Measurements from ENCODE around the gene ADRA2C.

ADRA2C gene

DNA sequence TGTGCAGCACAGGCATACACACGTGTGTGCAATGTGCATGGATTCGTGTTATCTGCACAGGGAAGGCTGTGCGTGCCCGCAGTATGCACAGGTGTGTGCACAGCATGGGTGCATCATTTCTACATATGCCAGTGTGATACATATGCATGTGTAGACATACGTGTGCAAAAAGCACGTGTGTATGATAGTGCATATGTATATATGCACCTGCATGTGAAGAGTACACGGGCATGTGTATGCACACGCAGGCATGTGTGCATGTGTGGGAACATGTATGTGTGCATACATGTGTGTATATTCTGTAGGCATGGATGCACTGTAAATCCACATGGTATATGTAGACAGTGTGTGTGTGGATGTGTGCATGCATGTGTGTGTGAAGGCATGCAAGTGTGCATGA is 3.9 kb upstream of the ADRA2C start:
- no peak for DNase-seq

DNA sequence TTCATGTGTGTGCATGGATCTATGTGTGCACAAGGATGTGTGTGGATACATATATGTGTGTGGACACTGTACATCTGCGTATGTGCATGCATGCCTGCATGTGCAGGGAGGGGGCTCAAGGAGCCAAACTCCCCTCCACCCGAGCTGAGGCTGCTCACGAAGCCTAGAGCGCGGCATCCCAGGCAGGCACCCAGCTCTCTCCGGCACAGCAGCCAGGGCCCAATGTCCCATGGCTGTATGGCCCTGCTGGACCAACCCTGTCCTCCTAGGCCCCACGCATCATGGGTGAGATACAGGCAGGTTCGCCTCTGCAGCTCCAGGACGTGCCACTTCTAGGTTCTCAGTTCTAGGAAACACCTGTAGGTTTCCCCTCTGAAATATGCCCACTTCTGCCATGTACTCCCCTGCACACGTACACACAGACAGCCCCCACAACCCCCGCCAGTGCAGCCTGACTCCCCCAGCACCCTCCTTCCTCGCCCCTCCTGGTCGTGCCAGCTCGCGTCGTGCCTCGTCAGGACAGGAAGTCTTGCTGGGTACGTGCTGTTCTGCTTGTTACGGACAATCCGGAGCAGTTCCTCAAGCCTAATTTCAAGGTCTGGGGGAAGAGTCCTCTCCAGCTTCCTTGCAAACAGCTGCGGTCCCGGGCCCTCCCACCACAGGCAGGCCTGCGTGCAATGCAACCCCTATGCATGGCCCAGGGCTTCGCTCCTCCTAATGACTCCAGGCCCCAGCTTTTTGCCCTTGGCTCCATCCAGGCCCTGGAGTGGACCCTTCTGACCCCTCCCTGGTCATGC is 3.2 kb upstream of the ADRA2C start:
- no peak for DNase-seq

DNA sequence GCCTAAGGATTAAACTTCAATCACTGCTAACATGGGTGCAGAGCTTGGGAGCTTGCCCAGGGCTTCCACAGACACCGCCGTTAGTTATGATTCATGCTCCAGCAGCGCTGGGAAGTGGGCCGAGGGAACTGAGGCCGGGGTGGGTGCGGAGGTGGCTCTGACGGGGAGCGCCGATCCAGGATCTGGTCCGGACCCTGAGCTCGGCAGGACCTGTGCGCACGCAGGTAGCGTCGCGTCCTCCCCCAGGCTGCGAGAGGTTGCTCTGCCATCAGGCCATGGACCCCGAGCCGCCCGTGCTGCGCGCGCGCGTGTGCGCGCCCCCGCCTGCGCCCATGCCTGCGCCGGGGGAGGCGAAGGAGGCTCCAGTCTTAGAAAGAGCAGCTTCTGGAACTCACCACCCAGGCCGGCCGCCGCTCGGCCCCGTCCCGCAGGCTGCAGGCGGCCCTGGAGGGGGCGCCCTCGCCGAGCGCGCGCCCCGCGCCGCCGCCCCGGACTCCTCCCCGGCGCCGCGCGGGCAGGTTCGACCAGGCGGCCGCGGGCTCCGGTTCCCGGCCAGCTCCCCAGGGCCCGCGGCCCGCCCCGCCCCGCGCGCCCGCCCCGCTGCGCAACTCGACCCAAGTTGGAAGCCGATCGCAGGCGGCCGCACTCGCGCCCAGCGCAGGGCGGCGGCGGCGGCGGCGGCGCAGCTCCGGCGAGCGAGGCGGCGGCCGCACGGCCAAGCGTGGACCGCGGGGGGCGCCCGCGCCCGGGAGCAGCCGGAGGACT is 732 bp upstream of the ADRA2C start:
- peak; percentile 45 for DNase-seq

DNA sequence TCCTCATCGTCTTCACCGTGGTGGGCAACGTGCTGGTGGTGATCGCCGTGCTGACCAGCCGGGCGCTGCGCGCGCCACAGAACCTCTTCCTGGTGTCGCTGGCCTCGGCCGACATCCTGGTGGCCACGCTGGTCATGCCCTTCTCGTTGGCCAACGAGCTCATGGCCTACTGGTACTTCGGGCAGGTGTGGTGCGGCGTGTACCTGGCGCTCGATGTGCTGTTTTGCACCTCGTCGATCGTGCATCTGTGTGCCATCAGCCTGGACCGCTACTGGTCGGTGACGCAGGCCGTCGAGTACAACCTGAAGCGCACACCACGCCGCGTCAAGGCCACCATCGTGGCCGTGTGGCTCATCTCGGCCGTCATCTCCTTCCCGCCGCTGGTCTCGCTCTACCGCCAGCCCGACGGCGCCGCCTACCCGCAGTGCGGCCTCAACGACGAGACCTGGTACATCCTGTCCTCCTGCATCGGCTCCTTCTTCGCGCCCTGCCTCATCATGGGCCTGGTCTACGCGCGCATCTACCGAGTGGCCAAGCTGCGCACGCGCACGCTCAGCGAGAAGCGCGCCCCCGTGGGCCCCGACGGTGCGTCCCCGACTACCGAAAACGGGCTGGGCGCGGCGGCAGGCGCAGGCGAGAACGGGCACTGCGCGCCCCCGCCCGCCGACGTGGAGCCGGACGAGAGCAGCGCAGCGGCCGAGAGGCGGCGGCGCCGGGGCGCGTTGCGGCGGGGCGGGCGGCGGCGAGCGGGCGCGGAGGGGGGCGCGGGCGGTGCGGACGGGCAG is 792 bp downstream of the ADRA2C start:
- no peak for DNase-seq

DNA sequence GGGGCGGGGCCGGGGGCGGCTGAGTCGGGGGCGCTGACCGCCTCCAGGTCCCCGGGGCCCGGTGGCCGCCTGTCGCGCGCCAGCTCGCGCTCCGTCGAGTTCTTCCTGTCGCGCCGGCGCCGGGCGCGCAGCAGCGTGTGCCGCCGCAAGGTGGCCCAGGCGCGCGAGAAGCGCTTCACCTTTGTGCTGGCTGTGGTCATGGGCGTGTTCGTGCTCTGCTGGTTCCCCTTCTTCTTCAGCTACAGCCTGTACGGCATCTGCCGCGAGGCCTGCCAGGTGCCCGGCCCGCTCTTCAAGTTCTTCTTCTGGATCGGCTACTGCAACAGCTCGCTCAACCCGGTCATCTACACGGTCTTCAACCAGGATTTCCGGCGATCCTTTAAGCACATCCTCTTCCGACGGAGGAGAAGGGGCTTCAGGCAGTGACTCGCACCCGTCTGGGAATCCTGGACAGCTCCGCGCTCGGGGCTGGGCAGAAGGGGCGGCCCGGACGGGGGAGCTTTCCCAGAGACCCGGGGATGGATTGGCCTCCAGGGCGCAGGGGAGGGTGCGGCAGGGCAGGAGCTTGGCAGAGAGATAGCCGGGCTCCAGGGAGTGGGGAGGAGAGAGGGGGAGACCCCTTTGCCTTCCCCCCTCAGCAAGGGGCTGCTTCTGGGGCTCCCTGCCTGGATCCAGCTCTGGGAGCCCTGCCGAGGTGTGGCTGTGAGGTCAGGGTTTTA is 1.5 kb downstream of the ADRA2C start:
- no peak for DNase-seq

DNA sequence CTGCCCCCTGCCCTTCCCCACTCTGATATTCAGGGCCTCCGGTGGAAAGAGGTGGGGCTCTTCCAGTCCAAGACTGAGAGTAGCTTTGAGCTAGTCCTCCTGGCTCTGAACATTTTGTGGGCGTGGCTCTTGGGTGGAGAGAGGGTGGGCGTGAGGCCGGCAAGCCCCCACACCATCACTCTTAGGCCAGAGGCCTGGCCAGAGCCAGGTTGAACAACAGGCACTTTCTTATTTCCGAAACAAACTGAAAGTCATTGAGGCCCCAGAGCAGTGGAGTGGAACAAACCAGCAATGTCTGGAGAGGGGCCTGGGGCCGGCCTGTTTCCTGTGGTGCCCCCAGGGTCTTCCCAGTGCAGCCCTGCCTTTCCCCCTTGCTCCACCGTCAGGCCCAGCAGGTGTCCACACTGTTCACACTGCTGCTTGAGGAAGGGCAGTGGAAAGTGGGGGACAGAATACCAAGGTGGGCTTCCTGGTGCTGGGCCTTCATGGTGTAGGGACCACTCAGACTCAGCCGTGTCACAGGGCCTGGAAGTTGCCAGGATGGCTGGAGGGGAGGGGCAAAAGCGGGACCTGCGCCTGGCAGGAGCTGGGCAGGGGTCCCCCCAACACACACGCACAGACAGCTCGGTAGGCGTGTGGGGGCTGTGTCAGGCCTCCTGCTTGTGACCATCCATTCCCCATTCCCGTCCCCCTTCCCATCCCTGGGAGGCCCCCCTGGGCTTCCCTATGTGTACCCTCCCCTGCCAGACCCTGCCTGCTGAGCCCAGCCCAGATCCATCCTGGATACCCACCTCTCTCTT is 2.9 kb downstream of the ADRA2C start:
- no peak for DNase-seq

DNA sequence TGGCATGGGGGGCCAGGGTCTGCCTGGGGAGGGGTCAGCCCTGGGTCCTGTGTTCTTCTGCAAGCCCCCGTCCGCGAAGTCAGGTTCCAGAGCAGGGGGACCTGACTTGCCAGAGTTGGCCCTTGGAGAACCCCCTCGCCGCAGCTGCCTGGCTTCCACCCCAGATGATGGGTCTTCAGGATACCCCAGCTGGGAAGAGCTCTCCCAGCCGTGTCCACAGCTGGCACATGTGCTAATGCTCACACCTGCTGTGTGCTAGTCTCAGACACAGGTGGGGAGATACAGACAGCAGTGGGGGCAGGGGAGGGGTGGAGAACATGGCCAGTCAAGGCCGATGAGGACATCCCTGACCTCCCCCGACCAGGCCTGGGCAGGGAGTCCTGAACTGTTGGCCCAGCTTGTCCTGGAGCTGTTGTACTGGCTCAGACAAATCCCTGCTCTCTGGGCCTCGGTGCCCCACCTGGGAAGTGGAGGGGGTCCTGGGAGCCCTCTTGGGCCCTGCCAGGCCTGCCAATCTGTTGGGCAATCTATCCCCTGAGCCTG is 3.5 kb downstream of the ADRA2C start:
- DNase-seq: no peak

DNA sequence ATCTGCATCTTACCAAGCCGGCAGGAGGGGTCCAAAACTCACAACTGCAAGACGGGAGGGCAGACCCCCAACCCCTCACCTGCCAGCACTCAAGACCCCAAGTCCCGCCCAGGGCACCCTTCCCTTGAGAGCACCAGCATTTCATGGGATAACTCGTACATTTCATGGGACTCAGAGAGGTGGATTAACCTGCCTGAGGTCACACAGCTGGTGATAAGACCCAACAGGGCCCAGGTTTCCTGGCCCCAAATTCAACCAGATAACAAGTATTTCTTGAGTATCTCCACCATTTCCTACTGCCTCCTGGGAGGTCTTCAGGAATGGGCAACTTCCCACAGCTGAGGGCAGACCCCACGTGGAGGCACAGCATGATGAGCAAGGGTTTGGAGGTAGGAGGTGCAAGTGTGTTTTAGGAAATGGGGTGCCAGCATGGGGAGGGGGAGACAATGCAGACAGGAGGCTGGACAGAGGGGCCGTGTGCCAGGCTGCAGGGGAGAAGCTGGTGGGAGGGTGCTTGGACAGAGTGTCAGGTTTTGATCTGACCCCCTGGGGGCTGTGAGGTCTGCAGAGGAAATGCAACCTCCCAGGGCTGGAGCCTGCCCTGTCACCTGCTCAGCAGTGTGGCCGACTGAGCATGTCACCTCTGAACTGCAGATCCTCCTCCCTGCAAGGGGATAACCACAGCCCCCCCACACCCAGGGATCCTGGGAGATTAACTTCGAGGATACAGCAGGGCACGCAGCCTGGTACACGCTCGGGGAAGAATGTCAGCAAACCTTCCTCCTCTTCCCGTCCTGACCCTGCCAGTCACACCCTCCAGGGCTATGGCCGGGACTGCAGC is 4.4 kb downstream of the ADRA2C start:
- DNase-seq: no peak

DNA sequence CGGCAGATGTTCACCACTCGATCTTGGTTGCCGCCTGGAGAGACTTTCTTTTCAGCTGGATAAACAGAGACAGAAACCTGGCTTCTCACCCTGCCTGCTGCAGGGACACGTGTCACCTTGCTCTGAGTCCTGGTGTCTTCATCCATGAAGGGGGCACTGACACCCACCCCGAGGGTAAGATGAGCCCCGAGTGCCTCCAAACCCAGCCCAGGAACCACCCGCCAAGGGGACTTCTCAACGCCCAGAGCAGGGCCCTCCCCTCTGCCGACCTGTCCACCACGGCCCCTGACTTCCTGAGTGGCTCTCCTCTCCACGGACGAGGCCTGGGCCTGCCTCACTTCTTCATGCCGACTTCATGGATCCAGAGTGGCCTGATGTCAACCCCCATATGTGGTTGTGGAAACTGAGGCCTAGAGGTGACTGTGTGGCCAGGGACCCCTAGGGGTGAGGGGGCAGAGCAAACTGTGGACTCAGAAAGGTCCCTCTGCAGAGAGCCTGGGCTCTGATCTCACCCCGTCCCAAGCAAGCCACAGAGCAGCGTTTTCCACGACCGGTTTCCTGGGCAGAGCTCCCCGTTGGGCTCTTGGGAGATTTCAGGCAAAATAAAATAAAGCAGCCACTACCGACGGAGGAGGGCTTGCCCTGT is 5.1 kb downstream of the ADRA2C start:
- DNase-seq: no peak

DNA sequence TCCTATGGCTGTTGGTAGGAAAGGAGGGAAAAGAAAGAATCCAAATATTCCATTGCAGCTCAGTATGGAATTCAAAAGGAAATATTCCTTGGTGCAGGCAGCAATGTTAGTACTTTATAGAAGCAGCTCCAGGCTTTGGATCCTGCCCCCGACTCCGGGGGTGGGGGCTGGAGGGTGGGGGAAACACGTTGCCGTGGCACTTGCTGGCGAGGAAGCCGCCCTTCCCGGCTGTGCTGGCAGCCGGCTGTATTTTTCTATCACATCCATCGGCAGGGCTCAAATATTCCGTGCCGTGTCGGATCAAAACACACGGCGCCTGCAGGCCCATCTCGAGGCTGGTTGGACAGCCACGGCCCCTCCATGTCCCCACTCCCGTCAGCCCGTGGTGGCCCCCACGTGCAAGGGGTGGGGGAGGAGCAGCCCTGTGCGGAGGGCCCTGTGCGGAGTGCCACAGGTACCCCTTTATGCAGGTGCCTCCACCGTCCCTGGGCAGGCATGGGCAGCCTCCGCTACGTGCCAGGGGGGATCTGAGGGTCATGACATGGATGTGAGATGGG is 5.8 kb downstream of the ADRA2C start:
- DNase-seq: no peak

DNA sequence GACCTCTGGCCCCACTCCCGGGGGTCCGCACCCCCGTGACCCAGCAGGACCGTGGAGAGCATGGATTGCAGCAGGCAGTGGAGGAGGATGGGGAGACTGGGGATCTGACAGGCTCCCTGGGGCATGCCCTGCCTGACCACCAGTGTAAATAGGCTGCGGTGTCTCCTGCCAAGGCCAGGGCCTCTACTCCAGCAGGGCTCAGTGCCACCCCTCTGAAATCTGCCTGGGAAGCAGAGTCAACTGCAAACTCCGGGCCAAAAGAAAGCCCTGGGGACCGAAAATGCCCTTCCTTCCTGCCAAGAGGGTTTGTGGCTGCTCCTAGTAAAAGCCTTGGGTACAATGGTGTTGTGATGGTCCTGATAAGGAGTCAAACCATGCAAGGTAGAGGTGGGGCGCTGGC is 6.4 kb downstream of the ADRA2C start:
- DNase-seq: no peak

DNA sequence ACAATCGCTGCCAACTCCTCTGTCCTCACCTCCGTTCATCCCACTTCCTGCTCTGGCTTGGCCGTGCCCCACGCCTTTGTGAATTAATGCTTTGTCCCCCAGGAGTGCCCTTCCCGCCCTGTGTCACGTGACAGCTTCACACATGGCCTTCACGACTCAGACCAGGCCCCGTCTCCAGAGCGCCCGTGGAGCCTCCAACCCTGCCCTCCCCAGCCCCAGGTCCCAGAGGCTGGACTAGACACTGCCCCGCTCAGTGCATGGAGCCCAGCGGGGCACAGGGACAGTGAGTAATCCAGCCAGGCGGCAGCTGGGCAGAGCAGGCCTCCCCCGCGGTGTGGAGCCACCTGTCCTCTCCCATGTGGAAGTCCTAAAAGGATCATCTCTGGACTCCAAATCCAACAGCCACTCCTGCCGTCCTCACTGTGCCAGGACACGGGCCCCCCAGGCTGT is 7.4 kb downstream of the ADRA2C start:
- DNase-seq: no peak

DNA sequence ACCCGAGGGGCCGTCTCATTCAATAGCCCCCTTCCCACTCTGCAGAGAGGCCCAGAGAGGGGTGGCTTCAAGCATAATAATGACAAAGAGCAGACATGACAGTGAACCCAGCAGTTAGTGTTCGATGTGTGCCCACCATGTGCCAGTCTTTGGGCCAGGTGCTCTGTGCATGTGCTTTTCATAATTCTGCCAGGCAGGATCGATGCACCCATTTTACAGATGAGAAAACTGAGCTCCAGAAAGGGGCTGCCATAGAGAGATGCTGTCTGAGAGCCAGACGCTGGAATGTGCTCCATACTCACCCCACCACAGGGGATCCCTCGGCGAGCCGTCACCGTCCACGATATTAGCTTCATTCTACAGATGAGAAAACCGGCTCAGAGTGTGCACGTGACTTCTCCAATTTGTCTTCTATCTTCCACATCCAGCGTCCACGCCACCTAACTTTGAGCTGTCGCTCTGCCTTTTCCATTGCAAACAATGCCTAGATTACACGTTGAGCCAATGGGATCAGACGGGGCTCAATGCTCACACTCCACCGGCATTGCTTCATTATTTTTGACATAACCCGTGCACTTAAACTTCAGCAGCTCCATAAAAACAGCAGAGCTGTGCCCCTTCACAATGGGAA is 8.2 kb downstream of the ADRA2C start:
- no peak for DNase-seq

DNA sequence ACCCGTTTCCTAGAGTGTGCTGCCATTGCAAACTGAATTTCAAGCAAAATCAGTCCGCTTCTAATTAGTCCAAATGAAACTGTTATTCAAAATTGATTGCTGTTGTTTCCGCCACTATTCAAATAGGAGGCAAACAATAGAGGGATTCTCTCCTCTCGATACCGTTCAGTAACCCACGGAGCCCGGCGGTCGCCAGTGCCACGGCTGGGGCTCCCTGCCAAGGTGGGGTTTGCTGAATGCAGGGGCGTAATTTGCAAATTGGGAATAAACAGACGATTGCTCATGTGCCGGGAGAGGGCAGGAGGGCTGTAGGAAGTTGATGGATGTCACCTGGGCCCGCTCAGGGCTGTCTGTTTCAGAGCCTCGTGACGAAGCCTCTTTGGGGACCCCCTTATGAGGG is 8.8 kb downstream of the ADRA2C start:
- no peak for DNase-seq

DNA sequence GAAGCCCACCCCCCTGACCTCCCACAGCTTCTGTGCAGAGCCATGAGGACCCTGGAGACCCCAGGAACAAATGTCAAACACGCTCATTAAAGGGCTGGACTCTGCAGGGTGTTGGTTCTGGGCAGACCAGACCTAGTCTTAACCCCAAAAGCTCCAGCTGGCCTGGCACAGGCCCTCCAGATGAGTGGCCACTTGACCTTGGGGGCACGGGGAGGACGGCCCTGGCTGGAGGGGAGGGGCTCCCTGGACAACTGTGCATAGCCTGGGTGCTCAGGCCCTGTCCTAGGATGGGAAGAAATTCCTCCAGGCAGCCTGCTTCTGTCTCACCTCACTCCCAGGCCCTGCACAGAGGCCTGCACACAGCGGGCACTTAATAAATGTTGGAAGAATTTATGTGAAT is 9.4 kb downstream of the ADRA2C start:
- no peak for DNase-seq

DNA sequence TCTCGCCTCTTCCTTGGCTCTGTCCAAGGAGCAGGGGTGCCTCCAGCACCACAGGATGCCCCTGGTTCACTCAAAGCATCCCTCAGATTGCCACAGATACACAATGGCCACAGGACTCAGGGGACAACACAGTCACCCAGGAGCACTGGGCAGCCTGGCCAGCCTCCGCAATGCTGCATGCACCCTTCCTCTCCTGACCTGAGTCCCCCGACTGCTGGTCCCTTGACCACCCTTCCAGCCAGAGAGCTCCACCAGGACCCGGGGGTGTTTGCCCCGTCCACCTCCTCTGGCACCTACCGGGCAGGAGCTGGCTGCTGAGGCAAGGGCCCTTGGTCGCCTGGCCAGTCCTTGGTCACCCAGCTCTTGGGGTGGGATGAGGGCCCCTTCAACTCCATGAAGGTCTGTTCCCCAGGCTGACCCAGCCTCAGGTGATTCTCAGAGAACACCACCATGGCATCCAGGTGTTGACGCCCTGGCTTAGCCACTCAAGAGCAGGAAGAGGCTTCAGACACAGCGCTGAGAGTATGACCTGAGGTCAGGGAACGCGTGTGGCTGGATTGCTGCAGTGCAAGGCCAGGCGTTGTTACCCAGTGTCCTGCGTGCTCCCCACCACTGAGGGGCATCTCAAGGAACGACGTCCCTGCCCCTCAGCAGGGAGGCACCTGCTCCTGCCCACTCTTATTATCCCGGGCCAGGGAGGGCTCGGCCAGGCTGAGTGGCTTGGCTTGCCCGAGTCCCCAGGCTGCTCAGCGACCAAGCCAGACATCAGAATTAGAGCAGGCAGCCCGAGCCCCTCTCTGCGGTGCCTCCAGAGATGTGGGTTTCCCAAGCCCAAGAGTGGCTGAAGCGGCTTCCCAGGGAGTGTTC is 10.2 kb downstream of the ADRA2C start:
- no peak for DNase-seq

DNA sequence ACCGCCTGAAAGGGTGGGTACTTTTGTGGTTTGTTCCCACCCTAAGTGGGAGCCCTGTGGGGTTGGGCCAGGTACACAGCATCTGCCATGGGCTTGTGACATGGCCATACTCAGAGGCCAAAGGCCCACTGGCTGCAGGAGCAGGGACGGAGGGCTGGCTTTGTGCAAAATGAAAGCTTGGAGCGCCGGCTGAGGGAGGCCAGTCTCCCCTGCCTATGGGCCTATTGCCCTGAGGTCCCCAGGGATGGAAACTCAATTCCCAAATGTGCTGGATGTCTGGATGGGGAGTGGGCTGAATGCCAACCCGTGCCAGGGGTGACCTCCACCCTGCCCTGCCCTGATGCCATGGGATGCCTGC is 10.8 kb downstream of the ADRA2C start:
- DNase-seq: no peak

DNA sequence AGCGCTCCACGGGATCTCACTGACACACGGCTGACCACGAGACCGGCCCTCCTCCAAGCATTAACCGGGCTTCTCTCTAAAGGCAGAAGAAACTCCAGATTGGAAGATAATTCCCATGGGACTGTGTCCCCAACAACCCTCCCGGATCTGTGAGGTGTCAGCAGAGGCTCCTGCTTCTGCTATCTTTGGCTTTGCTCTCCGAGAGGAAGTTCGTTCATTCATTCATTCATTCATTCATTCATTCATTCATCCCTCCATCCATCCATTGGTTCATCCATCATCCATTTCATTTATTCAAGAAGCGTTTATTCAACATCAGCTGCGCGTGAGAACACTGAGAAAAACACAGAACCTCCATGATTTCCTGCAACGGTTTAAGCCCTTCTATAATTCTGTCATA is 11.5 kb downstream of the ADRA2C start:
- DNase-seq: no peak

DNA sequence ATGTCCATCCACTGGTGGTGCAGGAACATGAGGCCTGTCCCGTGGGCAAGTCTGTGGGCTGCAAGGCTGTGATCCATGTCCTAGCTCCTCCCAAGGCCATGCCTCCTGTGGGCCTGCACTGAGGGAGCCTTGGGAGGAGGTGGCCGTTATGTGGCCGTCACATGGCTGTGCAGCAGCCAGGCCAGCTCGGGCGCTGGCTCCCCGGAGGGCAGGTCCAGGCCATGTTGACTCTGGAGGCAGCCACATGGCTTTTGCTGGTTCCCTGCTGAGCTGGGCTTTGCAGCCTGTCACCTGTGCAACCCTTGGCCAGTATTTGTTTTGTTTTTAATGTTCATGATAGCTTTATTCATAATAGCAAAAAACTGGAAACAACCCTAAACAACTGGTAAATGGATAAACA is 13.3 kb downstream of the ADRA2C start:
- no peak for DNase-seq
